OCI-M2 (cell line): ENCODE results near the gene NANS.

Experiments used
- DNase-seq: peaks from one replicate; lab custom pipeline; 2025; ENCODE audit not compliant: unreplicated experiment; lab: John Stamatoyannopoulos, UW

NANS gene

GRCh38 chr9:98130576-98131228 lies 74.2 kb downstream of the NANS start:
- DNase-seq = no peak

GRCh38 chr9:98132158-98132557 lies 75.6 kb downstream of the NANS start:
- DNase-seq = no peak
